ENCODE measurements around the gene CEP192.

DNA sequence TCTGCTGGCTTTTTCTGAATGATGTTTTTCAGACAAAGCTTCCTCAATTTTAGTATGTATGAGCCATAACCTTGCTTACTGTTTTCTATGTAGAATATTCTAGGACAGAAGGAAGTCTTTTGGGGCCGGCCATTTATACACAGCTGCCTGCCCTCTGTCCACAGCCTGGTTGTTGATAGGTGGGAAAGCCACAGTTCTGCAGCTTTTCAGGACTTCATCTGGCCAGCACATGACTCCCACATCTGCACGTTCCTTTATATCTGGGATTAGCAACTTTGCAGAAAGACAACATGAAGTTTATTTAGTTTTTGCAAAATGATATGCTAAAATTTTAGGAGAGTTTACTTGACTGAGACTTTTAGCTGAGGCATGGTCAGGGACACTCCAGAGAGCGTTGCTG lies 105.6 kb downstream of the CEP192 start:
- TF ChIP-seq, protein P1, sequence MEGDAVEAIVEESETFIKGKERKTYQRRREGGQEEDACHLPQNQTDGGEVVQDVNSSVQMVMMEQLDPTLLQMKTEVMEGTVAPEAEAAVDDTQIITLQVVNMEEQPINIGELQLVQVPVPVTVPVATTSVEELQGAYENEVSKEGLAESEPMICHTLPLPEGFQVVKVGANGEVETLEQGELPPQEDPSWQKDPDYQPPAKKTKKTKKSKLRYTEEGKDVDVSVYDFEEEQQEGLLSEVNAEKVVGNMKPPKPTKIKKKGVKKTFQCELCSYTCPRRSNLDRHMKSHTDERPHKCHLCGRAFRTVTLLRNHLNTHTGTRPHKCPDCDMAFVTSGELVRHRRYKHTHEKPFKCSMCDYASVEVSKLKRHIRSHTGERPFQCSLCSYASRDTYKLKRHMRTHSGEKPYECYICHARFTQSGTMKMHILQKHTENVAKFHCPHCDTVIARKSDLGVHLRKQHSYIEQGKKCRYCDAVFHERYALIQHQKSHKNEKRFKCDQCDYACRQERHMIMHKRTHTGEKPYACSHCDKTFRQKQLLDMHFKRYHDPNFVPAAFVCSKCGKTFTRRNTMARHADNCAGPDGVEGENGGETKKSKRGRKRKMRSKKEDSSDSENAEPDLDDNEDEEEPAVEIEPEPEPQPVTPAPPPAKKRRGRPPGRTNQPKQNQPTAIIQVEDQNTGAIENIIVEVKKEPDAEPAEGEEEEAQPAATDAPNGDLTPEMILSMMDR (IDR thresholded peaks at IDR 0.05), result no peak
- TF ChIP-seq EZH2 (IDR thresholded peaks at IDR 0.05), result no peak
